Measurements from ENCODE around the gene NAT16. TPM values are rescaled to one million over a fixed set of nuclear protein-coding genes. Genes with fewer than 3 reads are reported as not detected.

Gene NAT16
- total RNA-seq, 2 donors from 2014 or later, result not detected

DNA sequence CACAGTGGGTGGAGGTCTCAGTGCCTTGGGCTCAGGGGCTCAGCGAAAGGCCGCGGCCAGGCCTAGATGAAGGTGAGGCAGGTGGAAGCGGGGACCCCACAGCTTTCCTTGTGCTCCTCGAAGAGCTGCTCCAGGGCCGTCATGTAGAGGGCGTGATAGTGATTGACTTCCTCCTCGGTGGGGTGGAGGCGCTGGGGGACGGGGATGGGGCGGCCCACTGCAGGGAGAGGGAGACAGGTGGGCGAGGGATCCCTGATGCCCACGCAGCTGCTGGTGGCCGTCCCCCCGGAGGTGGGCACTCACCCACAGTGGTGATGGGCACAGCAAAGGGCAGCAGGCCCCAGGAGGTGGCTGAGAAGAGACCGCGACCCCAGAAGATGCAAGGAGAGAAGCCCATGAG is 15.8 kb upstream of the NAT16 start:
- Histone ChIP-seq H3K27ac (no peak overlapping the region), H3K4me3 (no peak overlapping the region), H3K4me1 (no peaks in the 10 kb centered on the region), H3K9me3 (no peaks in the 10 kb centered on the region), H3K36me3 (no peaks in the 10 kb centered on the region), H3K27me3 (no peaks in the 10 kb centered on the region)
- TF ChIP-seq, protein P1, sequence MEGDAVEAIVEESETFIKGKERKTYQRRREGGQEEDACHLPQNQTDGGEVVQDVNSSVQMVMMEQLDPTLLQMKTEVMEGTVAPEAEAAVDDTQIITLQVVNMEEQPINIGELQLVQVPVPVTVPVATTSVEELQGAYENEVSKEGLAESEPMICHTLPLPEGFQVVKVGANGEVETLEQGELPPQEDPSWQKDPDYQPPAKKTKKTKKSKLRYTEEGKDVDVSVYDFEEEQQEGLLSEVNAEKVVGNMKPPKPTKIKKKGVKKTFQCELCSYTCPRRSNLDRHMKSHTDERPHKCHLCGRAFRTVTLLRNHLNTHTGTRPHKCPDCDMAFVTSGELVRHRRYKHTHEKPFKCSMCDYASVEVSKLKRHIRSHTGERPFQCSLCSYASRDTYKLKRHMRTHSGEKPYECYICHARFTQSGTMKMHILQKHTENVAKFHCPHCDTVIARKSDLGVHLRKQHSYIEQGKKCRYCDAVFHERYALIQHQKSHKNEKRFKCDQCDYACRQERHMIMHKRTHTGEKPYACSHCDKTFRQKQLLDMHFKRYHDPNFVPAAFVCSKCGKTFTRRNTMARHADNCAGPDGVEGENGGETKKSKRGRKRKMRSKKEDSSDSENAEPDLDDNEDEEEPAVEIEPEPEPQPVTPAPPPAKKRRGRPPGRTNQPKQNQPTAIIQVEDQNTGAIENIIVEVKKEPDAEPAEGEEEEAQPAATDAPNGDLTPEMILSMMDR (IDR thresholded peaks at IDR 0.05), result no peak
- no peak for DNase-seq (ENCODE audit: low spot score)

DNA sequence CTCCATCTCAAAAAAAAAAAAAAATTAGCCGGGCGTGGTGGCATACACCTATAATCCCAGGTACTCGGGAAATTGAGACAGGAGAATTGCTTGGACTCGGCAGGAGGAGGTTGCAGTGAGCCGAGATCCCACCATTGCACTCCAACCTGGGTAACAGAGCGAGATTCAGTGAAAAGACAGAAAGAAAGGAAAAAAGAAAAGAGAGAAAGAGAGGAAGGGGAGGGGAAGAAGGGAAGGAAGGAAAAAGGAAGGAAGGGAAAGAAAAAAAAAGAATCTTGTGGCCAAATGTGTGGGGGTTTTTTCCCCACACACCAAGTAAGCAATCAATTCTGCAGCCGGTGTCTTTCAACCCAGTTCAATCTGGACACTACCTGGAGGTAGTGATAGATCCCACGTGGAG is 9.0 kb upstream of the NAT16 start:
- TF ChIP-seq, protein P1 (IDR thresholded peaks at IDR 0.05), result no peak
- no peak overlapping the region for H3K4me3 ChIP-seq
- H3K27me3 ChIP-seq, result no peaks in the 10 kb centered on the region
- no peaks in the 10 kb centered on the region for H3K36me3 ChIP-seq
- no peak for DNase-seq (ENCODE audit: low spot score)
- no peaks in the 10 kb centered on the region for H3K4me1 ChIP-seq
- H3K9me3 ChIP-seq, result no peaks in the 10 kb centered on the region
- no peak overlapping the region for H3K27ac ChIP-seq

DNA sequence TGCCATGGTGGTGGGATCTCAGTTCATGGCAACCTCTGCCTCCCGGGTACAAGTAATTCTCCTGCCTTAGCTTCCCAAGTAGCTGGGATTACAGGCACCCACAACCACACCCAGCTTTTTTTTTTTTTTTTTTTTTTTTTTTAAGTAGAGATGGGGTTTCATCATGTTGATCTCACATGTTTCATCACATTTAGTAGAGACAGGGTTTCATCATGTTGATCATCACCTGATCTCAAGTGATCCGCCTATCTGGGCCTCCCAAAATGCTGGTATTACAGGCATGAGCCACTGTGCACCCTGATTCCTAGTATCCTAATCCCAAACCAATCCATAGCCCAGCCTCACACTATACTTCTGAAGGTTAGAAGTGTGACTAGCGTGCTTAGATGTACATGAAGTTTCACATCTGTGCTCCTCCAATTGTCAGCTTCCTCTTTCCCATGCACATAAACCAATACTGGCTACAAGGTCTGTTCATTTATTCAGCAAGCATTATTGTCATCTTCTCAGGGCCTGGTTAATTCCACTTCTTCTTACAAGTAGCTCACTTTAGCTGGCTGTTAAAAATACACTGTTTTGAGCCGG is 6.8 kb upstream of the NAT16 start:
- DNase-seq (ENCODE audit: low spot score), result no peak
- TF ChIP-seq, protein P1 (IDR thresholded peaks at IDR 0.05), result no peak
- no peaks in the 10 kb centered on the region for H3K4me1 ChIP-seq
- no peaks in the 10 kb centered on the region for H3K36me3 ChIP-seq
- H3K4me3 ChIP-seq, result no peak overlapping the region
- no peaks in the 10 kb centered on the region for H3K27me3 ChIP-seq
- no peak overlapping the region for H3K27ac ChIP-seq
- H3K9me3 ChIP-seq, result no peaks in the 10 kb centered on the region

DNA sequence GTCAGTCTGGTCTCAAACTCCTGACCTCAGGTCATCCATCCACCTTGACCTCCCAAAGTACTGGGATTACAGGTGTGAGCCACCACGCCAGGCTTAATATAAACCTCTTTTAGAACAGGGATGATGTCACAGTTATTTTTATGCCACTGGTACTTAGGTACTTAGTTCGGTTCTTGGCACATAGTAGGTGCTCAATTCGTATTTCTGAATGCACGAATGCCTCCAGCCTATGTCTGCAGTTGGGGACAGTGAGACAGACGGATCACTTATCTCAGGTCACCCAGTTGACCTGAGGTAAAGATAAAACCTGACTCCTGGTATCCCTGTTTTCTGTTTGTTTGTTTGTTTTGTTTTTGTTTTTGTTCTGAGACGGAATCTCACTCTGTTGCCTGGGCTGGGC is 6.1 kb upstream of the NAT16 start:
- Histone ChIP-seq H3K27me3 (peaks cover under 1% of the 10 kb centered on the region in 2 donors), H3K36me3 (no peaks in the 10 kb centered on the region), H3K9me3 (no peaks in the 10 kb centered on the region), H3K4me3 (no peak overlapping the region), H3K4me1 (no peaks in the 10 kb centered on the region), H3K27ac (no peak overlapping the region)
- no peak for DNase-seq (ENCODE audit: low spot score)
- TF ChIP-seq, protein P1 (IDR thresholded peaks at IDR 0.05), result no peak

DNA sequence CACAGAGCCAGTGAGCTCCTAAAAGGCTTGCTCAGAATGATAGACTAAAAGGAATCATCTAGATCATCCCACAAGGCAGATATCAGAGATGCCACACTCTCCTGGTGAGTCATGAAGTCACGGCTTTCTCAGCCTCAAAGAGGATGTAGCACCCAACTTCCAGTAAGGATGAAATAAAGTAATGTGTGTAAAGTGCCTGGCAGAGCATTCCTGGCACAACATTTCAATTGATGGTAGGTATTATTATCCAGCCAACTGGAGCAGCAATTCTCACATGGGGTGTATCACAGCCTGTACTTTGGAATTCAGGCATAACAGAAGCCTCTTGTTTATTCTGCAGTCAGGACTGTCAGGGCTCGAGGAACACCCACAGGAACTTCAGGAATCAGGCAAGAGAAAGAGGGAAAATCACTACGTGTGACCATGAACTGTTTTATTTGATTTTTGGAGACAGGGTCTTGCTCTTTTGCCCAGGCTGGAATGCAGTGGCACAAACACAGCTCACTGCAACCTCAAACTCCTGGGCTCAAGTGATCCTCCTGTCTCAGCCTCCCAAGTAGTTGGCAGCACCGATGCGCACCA is 5.3 kb upstream of the NAT16 start:
- Histone ChIP-seq H3K4me1 (peaks cover 0 to under 1% of the 10 kb centered on the region in 2 donors), H3K9me3 (no peaks in the 10 kb centered on the region), H3K36me3 (no peaks in the 10 kb centered on the region), H3K27me3 (peaks cover 8 to 9% of the 10 kb centered on the region in 2 donors), H3K27ac (no peak overlapping the region), H3K4me3 (no peak overlapping the region)
- DNase-seq (ENCODE audit: low spot score), result no peak
- TF ChIP-seq, protein P1 (IDR thresholded peaks at IDR 0.05), result no peak

DNA sequence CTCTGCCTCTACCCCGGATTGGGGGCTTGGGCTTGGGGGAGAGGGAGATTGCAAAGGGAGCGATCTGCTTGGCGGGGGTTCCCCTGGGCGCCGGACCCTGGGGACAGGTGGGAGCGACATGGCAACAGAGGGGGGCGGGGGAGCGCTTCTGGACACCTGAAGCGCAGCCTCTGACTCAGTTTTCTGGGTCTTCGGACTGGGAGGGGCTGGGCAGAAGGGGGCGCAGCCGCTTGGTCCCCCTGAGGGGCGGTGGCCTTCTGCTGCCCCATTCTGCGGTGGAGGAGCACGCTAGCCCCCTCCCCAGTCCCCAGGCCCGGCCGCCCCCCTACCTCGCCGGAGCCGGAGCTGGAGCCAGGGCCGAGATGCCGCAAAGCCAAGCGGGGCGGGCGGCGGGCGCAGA is 380 bp downstream of the NAT16 start:
- H3K27me3 ChIP-seq, result peaks cover 34 to 35% of the 10 kb centered on the region in 2 donors
- TF ChIP-seq, protein P1 (IDR thresholded peaks at IDR 0.05), result no peak
- H3K4me3 ChIP-seq, result peak overlapping the region in 1 of 2 donors; percentile 6
- DNase-seq (ENCODE audit: low spot score), result no peak
- H3K36me3 ChIP-seq, result no peaks in the 10 kb centered on the region
- H3K9me3 ChIP-seq, result no peaks in the 10 kb centered on the region
- no peak overlapping the region for H3K27ac ChIP-seq
- peaks cover 0 to 16% of the 10 kb centered on the region in 2 donors for H3K4me1 ChIP-seq
